Frontal cortex (tissue), 4 donors: ENCODE data around the gene CARD10. TPM values are rescaled to one million over a fixed set of nuclear protein-coding genes. Genes with fewer than 3 reads are reported as not detected.
"Not testable (repeated sequence)": the region's sequence is repeated elsewhere in the genome, so short reads cannot be mapped to it uniquely, and the experiment has no call there.

ENCODE experiments used
- DNase-seq, 2 donors: peaks; one replicate each; pipeline ENCODE4 v3.0.0; 2012; ENCODE audit warnings: low spot score in 2 of 2
- FAIRE-seq: peaks from 2 replicates; lab custom pipeline; 2012; peaks lifted over from hg19 to GRCh38; lab: Jason Lieb, UNC
- total RNA-seq: library from RNA; depleted of rRNA; stranded (reverse); fragments of >200 nt; gene quantifications from one replicate; pipeline ENCODE4 v1.2.3, GENCODE V29; 2014
- donor health status: control.
- donor health status: control.
- donor health status: control.

Gene CARD10
- total RNA-seq, 1 donor from 2014 or later = 4.1 TPM

GRCh38 chr22:37476389-37477329 is 42.6 kb downstream of the CARD10 start:
- DNase-seq (no peak), FAIRE-seq (no peak)

GRCh38 chr22:37474447-37475090 is 44.6 kb downstream of the CARD10 start:
- FAIRE-seq = no peak
- DNase-seq = no peak

GRCh38 chr22:37473437-37473946 is 45.7 kb downstream of the CARD10 start:
- FAIRE-seq (no peak), DNase-seq (no peak)

GRCh38 chr22:37472418-37473006 is 46.7 kb downstream of the CARD10 start:
- DNase-seq = no peak
- FAIRE-seq = no peak

GRCh38 chr22:37471727-37472417 is 47.3 kb downstream of the CARD10 start:
- DNase-seq = no peak
- no peak for FAIRE-seq

- FAIRE-seq (no peak), DNase-seq (no peak)
Measured at GRCh38 chr22:37470087-37470445, 49.1 kb downstream of the CARD10 start.

GRCh38 chr22:37469416-37470086 is 49.7 kb downstream of the CARD10 start:
- no peak for DNase-seq

GRCh38 chr22:37468201-37468695 is 51.0 kb downstream of the CARD10 start:
- not testable (repeated sequence) for DNase-seq, FAIRE-seq

More at GRCh38 chr22:37469416-37470086, 49.7 kb downstream of the CARD10 start:
- no peak for FAIRE-seq

- FAIRE-seq = no peak
- DNase-seq = no peak
Measured at GRCh38 chr22:37467391-37467955, 51.7 kb downstream of the CARD10 start.

GRCh38 chr22:37464181-37464580 is 55.0 kb downstream of the CARD10 start:
- DNase-seq (no peak), FAIRE-seq (no peak)

- DNase-seq (no peak), FAIRE-seq (no peak)
Measured at GRCh38 chr22:37462983-37463382, 56.2 kb downstream of the CARD10 start.

GRCh38 chr22:37462436-37462835 is 56.8 kb downstream of the CARD10 start:
- no peak for FAIRE-seq
- no peak for DNase-seq

GRCh38 chr22:37461961-37462360 is 57.3 kb downstream of the CARD10 start:
- FAIRE-seq (no peak), DNase-seq (no peak)

- no peak for DNase-seq
- FAIRE-seq = no peak
Measured at GRCh38 chr22:37460684-37461083, 58.5 kb downstream of the CARD10 start.

- no peak for FAIRE-seq
- no peak for DNase-seq
Measured at GRCh38 chr22:37459206-37459605, 60.0 kb downstream of the CARD10 start.

GRCh38 chr22:37457093-37457893 is 61.9 kb downstream of the CARD10 start:
- no peak for FAIRE-seq
- DNase-seq = peak; percentile 32 to 69

- FAIRE-seq = no peak
- no peak for DNase-seq
Measured at GRCh38 chr22:37456346-37456745, 62.9 kb downstream of the CARD10 start.

- FAIRE-seq (no peak), DNase-seq (no peak)
Measured at GRCh38 chr22:37455896-37456295, 63.3 kb downstream of the CARD10 start.
